ENCODE data around the gene OR56B4.
"Not testable (repeated sequence)": the region's sequence is repeated elsewhere in the genome, so short reads cannot be mapped to it uniquely, and the experiment has no call there.

OR56B4 gene

DNA sequence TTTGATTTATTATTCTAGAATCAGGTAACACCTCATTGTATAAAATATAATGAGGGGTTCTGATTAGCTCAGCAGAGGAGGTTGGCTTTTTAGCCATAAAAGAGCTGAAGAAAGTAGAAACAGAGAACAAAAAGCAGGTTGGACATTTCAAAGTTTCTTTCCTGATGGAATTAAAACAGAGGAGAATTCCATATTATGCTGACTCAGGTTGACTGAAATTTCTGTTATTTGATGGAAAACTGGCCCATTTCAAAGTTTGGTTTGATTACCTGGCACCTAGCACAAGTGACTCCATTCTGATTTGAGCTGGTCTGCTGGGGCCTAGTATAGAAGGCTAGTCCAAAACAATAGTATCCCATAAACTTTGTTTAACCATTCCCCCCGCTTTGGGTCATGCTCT is 24.9 kb downstream of the OR56B4 start:
- Histone ChIP-seq H4K20me1 (ENCODE audit: insufficient read depth, low read length) (no peaks in the 10 kb centered on the region), H3K4me1 (ENCODE audit: insufficient read depth, low read length, severe bottlenecking) (no peaks in the 10 kb centered on the region), H3K9me3 (ENCODE audit: low read length) (no peaks in the 10 kb centered on the region), H3K4me2 (ENCODE audit: low read length) (no peak overlapping the region), H3K9me2 (ENCODE audit: low read depth, low read length) (no peaks in the 10 kb centered on the region), H3K9ac (ENCODE audit: low read length) (no peak overlapping the region), H3K4me3 (ENCODE audit: low read depth, low read length, poor library complexity, severe bottlenecking) (no peak overlapping the region), H3K79me2 (ENCODE audit: insufficient read depth, low read length) (no peaks in the 10 kb centered on the region), H3K36me3 (ENCODE audit: insufficient read depth, low read length) (no peaks in the 10 kb centered on the region), H3K27me3 (ENCODE audit: insufficient read depth, low read length) (no peaks in the 10 kb centered on the region), H2AFZ (ENCODE audit: low read length) (no peak overlapping the region), H3F3A (ENCODE audit: insufficient read depth, low read length) (no peaks in the 10 kb centered on the region), H3K27ac (ENCODE audit: low read depth, low read length, poor library complexity, severe bottlenecking) (no peak overlapping the region)
- no peak for TF ChIP-seq CTCF (IDR thresholded peaks at IDR 0.05; ENCODE audit: low read length)

- H3K27me3 ChIP-seq (ENCODE audit: insufficient read depth, low read length); H3F3A ChIP-seq (ENCODE audit: insufficient read depth, low read length); H2AFZ ChIP-seq (ENCODE audit: low read length); H3K79me2 ChIP-seq (ENCODE audit: insufficient read depth, low read length); H3K36me3 ChIP-seq (ENCODE audit: insufficient read depth, low read length); H3K27ac ChIP-seq (ENCODE audit: low read depth, low read length, poor library complexity, severe bottlenecking); H3K9ac ChIP-seq (ENCODE audit: low read length); H3K4me2 ChIP-seq (ENCODE audit: low read length); H3K4me1 ChIP-seq (ENCODE audit: insufficient read depth, low read length, severe bottlenecking); H4K20me1 ChIP-seq (ENCODE audit: insufficient read depth, low read length); H3K9me3 ChIP-seq (ENCODE audit: low read length); H3K4me3 ChIP-seq (ENCODE audit: low read depth, low read length, poor library complexity, severe bottlenecking); H3K9me2 ChIP-seq (ENCODE audit: low read depth, low read length): not testable (repeated sequence)
These were observed 28.5 kb downstream of the OR56B4 start for GRCh38 chr11:6135936-6136335.

DNA sequence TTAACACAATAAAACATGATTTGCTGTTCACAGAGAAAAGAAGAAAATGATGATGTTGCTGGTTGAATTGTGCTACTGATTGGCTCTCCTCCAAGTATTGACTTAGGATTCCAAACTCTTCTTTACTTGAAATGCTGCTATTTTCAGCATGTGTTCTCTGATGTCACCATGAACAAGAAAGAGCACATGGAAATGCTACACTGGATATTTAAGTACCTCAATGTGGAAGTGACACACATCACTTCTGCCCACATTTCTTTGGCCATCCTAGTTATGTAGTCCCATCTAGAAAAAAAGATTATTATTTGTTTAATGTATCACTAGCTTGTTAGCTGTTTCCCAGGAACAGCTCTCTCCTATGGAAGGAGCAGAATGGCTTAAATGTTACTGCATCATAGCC is 35.5 kb downstream of the OR56B4 start:
- H2AFZ ChIP-seq (ENCODE audit: low read length), result no peak overlapping the region
- no peak overlapping the region for H3K4me3 ChIP-seq (ENCODE audit: low read depth, low read length, poor library complexity, severe bottlenecking)
- TF ChIP-seq CTCF (IDR thresholded peaks at IDR 0.05; ENCODE audit: low read length), result no peak
- TF ChIP-seq EZH2 (IDR thresholded peaks at IDR 0.05; ENCODE audit: borderline replicate concordance, low read length), result no peak
- H3K27me3 ChIP-seq (ENCODE audit: insufficient read depth, low read length), result no peaks in the 10 kb centered on the region
- H3F3A ChIP-seq (ENCODE audit: insufficient read depth, low read length), result no peaks in the 10 kb centered on the region
- H3K9me2 ChIP-seq (ENCODE audit: low read depth, low read length), result no peaks in the 10 kb centered on the region
- no peaks in the 10 kb centered on the region for H4K20me1 ChIP-seq (ENCODE audit: insufficient read depth, low read length)
- H3K4me1 ChIP-seq (ENCODE audit: insufficient read depth, low read length, severe bottlenecking), result no peaks in the 10 kb centered on the region
- no peaks in the 10 kb centered on the region for H3K36me3 ChIP-seq (ENCODE audit: insufficient read depth, low read length)
- no peak overlapping the region for H3K4me2 ChIP-seq (ENCODE audit: low read length)
- H3K27ac ChIP-seq (ENCODE audit: low read depth, low read length, poor library complexity, severe bottlenecking), result no peak overlapping the region
- H3K9ac ChIP-seq (ENCODE audit: low read length), result no peak overlapping the region
- no peaks in the 10 kb centered on the region for H3K79me2 ChIP-seq (ENCODE audit: insufficient read depth, low read length)
- H3K9me3 ChIP-seq (ENCODE audit: low read length), result no peaks in the 10 kb centered on the region

DNA sequence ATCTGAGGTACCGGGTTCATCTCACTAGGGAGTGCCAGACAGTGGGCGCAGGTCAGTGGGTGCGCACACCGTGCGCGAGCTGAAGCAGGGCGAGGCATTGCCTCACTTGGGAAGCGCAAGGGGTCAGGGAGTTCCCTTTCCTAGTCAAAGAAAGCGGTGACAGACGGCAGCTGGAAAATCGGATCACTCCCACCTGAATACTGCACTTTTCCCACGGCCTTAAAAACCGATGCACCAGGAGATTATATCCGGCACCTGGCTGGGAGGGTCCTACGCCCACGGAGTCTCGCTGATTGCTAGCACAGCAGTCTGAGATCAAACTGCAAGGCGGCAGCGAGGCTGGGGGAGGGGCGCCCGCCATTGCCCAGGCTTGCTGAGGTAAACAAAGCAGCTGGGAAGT is 36.3 kb downstream of the OR56B4 start:
- not testable (repeated sequence) for H3K9me3 ChIP-seq (ENCODE audit: low read length); H3K4me3 ChIP-seq (ENCODE audit: low read depth, low read length, poor library complexity, severe bottlenecking); H4K20me1 ChIP-seq (ENCODE audit: insufficient read depth, low read length); H3K4me2 ChIP-seq (ENCODE audit: low read length); H3K27me3 ChIP-seq (ENCODE audit: insufficient read depth, low read length); H3K79me2 ChIP-seq (ENCODE audit: insufficient read depth, low read length); H3K4me1 ChIP-seq (ENCODE audit: insufficient read depth, low read length, severe bottlenecking); H3K9me2 ChIP-seq (ENCODE audit: low read depth, low read length); H3K36me3 ChIP-seq (ENCODE audit: insufficient read depth, low read length); H3F3A ChIP-seq (ENCODE audit: insufficient read depth, low read length); H3K27ac ChIP-seq (ENCODE audit: low read depth, low read length, poor library complexity, severe bottlenecking); H2AFZ ChIP-seq (ENCODE audit: low read length); H3K9ac ChIP-seq (ENCODE audit: low read length)
